Smooth muscle cell (in vitro differentiated cells): Measurements from ENCODE around the gene HDGFL2. TPM values are rescaled to one million over a fixed set of nuclear protein-coding genes. Genes with fewer than 3 reads are reported as not detected.

ENCODE experiments used
- DNase-seq: peaks from one replicate; lab custom pipeline; 2025; ENCODE audit not compliant: unreplicated experiment; lab: John Stamatoyannopoulos, UW
- H2AFZ ChIP-seq: fragments of 200-600 bp; sonication (generic); 2 replicates; pipeline ENCODE4 v1.6.0; 2016; ENCODE audit warnings: antibody characterized with exemption, low read depth, mild to moderate bottlenecking
- H3F3A ChIP-seq: fragments of 200-600 bp; sonication (generic); 2 replicates; pipeline ENCODE4 v1.6.0; 2017; ENCODE audit warnings: antibody characterized with exemption, low read depth
- H3K27ac ChIP-seq: fragments of 200-600 bp; sonication (generic); 2 replicates; pipeline ENCODE4 v1.5.1; 2016; ENCODE audit warnings: low read depth, mild to moderate bottlenecking
- H3K27me3 ChIP-seq: fragments of 200-600 bp; sonication (generic); 2 replicates; pipeline ENCODE4 v1.6.1; 2016; ENCODE audit warnings: low read depth, mild to moderate bottlenecking
- H3K36me3 ChIP-seq: fragments of 200-600 bp; sonication (generic); 2 replicates; pipeline ENCODE4 v1.5.1; 2016; ENCODE audit warnings: low read depth
- H3K4me1 ChIP-seq: fragments of 200-600 bp; sonication (generic); 2 replicates; pipeline ENCODE4 v1.5.1; 2016; ENCODE audit warnings: low read depth
- H3K4me2 ChIP-seq: fragments of 200-600 bp; sonication (generic); 2 replicates; pipeline ENCODE4 v1.6.0; 2016; ENCODE audit warnings: mild to moderate bottlenecking
- H3K4me3 ChIP-seq: fragments of 200-600 bp; sonication (generic); 2 replicates; pipeline ENCODE4 v1.5.1; 2016; ENCODE audit warnings: mild to moderate bottlenecking
- H3K79me2 ChIP-seq: fragments of 200-600 bp; sonication (generic); 2 replicates; pipeline ENCODE4 v1.6.0; 2016; ENCODE audit warnings: low read depth, mild to moderate bottlenecking
- H3K9ac ChIP-seq: fragments of 200-600 bp; sonication (generic); 2 replicates; pipeline ENCODE4 v1.6.0; 2016; ENCODE audit warnings: low read depth
- H3K9me3 ChIP-seq: fragments of 200-600 bp; sonication (generic); replicated peaks from 2 replicates; pipeline ENCODE4 v1.5.1; 2016; ENCODE audit warnings: low read depth
- H4K20me1 ChIP-seq: fragments of 200-600 bp; sonication (generic); 2 replicates; pipeline ENCODE4 v1.6.0; 2016; ENCODE audit warnings: low read depth
- CTCF ChIP-seq: fragments of 200-600 bp; sonication (generic); IDR thresholded peaks from 2 replicates; pipeline ENCODE4 v1.5.1; 2017; ENCODE audit warnings: borderline replicate concordance, mild to moderate bottlenecking, antibody characterized with exemption; ENCODE audit not compliant: insufficient read depth, poor library complexity, severe bottlenecking
- WGBS: methylation state at CpG from one replicate; pipeline ENCODE4 v1.1.7; 2016; ENCODE audit warnings: low lambda C conversion rate; 5-methylcytosine and 5-hydroxymethylcytosine counted together
- polyA plus RNA-seq: library from polyadenylated mRNA; unstranded; fragments of >200 nt; fragmentation: Nextera tagmentation; extraction: Ambion mirVana; gene quantifications from 2 replicates; pipeline ENCODE4 v1.2.1, GENCODE V29; 2016
- total RNA-seq: library from RNA; depleted of rRNA; stranded (reverse); fragments of >200 nt; gene quantifications from 2 replicates; pipeline ENCODE4 v1.2.3, GENCODE V29; 2014

HDGFL2 gene
- total and polyA plus RNA-seq, 2 experiments from 2014 or later: 27.9 to 94.1 TPM

- 92% methylated on average over 12 of the region's 12 CpGs for WGBS
- Histone ChIP-seq H3K4me2 (no peak overlapping the region), H3F3A (no peaks in the 10 kb centered on the region), H3K27ac (no peak overlapping the region), H3K4me1 (no peaks in the 10 kb centered on the region), H3K36me3 (no peaks in the 10 kb centered on the region), H3K9ac (no peak overlapping the region), H4K20me1 (no peaks in the 10 kb centered on the region), H2AFZ (no peak overlapping the region), H3K4me3 (no peak overlapping the region), H3K79me2 (no peaks in the 10 kb centered on the region), H3K9me3 (no peaks in the 10 kb centered on the region), H3K27me3 (no peaks in the 10 kb centered on the region)
- no peak for DNase-seq
- TF ChIP-seq CTCF: no peak
Observed at GRCh38 chr19:4498694-4499093, 26.6 kb downstream of the HDGFL2 start.

GRCh38 chr19:4499318-4499717 is 27.2 kb downstream of the HDGFL2 start:
- Histone ChIP-seq H3K4me1 (no peaks in the 10 kb centered on the region), H3F3A (no peaks in the 10 kb centered on the region), H3K9me3 (no peaks in the 10 kb centered on the region), H3K4me3 (no peak overlapping the region), H3K4me2 (no peak overlapping the region), H4K20me1 (no peaks in the 10 kb centered on the region), H3K27me3 (no peaks in the 10 kb centered on the region), H3K9ac (no peak overlapping the region), H3K36me3 (no peaks in the 10 kb centered on the region), H3K79me2 (no peaks in the 10 kb centered on the region), H2AFZ (no peak overlapping the region), H3K27ac (no peak overlapping the region)
- WGBS: 98% methylated on average over 20 of the region's 23 CpGs
- no peak for TF ChIP-seq CTCF
- DNase-seq: no peak

GRCh38 chr19:4499855-4500254 is 27.8 kb downstream of the HDGFL2 start:
- no peak for DNase-seq

More at GRCh38 chr19:4499855-4500254, 27.8 kb downstream of the HDGFL2 start:
- Histone ChIP-seq H3K27me3 (no peaks in the 10 kb centered on the region), H3K4me3 (no peak overlapping the region), H3K4me2 (no peak overlapping the region), H3F3A (no peaks in the 10 kb centered on the region), H3K79me2 (no peaks in the 10 kb centered on the region), H3K27ac (no peak overlapping the region), H3K9me3 (no peaks in the 10 kb centered on the region), H2AFZ (no peak overlapping the region), H3K4me1 (no peaks in the 10 kb centered on the region), H3K36me3 (no peaks in the 10 kb centered on the region), H4K20me1 (no peaks in the 10 kb centered on the region), H3K9ac (no peak overlapping the region)
- no peak for TF ChIP-seq CTCF
- WGBS: 95% methylated on average over 15 of the region's 15 CpGs
